Measurements from ENCODE around the gene LFNG.

The LFNG gene

DNA sequence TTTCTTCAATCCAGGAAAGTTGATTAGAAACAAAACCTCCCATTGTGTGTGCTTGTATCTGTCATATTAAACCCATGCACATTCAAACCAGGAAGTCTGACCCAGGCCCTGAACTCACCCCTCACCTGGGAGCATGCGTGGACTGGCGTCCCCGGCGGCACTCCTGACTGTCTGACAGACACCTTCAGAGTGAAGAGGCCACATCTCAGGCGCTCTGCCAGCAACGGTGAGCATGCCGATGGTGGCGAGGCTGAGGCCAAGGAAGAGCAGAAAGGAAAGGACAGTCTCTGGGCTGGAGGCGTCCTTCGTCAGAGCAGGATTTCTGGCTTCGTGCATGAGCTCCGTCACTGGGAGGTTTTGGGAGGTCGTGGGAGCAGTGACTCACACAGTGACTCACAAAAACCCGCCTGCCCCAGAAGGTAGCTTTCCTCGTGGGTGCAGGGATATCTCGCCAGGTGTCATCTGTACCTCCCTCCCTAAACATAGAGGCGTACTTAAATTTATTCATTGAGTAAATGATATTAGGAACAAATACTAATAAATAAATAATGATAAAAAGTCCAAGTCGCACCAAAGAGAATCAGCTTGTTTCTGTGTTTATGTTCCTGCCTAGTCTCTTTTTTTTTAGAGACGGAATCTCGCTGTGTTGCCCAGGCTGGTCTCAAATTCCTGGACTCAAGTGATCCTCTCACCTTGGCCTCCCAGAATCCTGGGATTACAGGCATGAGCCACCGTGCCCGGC lies 52.7 kb downstream of the LFNG start:
- DNase-seq (ENCODE audit: low read depth): no peak

DNA sequence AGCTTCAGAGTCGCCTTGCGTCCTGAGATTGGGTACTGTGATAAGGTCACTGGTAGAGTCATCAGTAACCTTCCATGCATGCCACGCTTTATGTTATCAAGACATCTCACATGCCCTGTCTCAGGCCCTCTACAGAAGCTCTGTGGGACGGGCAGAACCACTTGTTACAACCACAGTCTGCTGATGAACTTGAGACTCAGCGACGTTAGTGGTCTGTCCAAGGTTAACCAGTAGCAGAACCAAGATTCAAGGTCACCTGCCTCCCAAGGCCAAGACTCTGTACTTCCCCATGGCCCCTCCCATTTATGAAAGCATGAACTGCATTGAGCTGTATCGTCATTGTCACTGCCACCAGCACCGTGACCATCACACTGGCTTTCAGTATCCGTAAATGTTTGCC lies 54.2 kb downstream of the LFNG start:
- DNase-seq (ENCODE audit: low read depth): no peak

DNA sequence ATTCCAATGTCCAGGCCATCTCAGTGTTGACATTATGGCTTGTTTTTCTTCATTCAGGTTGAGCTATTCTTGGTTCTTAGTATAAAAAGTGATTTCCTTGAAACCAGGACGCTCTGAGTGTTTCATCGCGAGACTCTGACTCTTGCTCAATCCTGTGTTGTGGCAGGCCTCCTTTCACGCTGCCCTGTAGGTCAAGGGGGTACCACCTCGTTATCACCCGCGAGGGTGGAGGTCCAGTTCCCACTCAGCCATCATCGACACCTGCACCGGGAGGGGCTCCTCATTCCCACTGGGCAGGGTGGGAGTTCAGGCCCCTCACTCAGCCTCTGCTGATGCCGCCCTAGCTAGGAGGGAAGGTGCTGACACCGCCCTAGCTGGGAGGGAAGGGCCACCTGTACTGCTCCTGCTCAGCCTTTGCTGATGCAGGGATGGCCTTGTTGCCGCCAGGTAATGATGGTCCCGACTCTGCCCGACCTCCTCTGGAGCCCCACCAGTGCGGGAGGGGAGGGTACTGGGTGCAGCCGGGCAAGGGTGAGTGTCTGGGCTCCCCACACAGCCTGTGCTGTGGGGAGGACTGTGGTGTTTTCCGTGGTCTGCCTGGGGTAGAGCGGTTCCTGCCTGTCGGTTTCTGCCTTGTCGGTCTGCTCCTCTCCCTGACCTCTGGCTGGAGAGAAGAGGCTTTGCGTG lies 55.6 kb downstream of the LFNG start:
- DNase-seq (ENCODE audit: low read depth): no peak

DNA sequence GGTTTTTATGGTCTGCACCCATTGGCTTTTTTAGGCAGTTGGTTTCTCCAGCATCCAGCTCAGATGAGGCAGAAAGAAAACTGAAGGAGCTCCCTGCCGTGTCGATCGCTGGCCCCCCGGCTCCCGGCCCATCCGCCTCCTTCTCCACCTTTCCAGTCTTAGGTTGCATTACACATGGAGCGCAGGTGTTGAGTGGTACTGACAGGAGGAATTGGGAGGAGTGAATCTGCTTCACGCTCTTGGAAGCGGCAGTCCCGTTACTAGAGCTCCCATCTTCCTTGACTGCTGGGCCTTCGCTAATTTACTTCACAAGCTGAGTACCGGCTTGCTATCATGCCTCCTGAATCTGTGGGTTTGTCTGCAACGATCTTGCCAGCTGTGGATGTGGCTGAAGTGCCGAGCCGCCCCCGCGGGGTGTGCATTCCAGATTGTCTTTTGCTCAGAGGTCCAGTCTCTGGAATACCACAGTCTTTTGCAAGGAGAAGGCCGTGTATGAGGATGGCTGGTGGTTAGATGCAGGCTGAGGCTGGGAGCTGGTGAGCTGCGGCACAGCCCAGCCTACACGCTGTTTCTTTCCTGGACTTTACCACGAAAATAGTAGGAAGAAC lies 56.3 kb downstream of the LFNG start:
- no peak for DNase-seq (ENCODE audit: low read depth)

DNA sequence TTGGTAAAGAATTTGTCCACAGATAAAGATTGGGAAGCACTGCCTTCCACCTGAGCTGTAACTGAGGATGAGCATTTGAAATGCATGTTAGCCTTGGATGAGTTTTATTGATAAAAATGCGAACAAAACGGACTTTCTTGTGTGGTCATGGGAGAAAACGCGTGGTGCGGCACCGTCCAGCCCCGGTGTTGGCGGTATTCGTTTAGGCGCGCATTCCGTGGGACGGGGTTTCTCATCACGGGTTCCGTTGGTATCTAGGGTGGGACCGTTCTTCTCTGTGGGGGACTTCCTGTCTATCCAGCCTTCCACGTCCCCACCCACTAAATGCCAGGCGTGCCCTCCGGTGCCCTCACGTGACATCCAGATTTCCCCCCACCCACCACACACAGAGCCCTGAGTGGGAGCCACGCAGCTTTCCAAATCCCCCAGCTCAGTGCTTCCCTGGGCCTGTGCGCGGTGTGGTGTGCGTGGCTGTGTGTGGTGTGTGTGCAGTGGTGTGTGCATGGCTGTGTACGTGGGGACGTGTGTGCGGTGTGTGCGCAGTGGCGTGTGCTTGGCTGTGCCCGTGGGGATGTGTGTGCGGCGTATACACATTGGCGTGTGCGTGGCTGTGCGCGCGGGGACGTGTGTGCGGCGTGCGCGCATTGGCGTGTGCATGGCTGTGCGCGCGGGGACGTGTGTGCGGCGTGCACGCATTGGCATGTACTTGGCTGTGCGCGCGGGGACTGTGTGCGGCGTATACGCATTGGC lies 57.3 kb downstream of the LFNG start:
- DNase-seq (ENCODE audit: low read depth): no peak
